GM19467 (cell line): ENCODE results near the gene CSTF3.
"Not testable (repeated sequence)": the region's sequence is repeated elsewhere in the genome, so short reads cannot be mapped to it uniquely, and the experiment has no call there.

ENCODE experiments used
- ATAC-seq: cut with Tn5 transposase; IDR thresholded peaks from one replicate; pipeline ENCODE4 v1.9.1; 2021; ENCODE audit warnings: mild to moderate bottlenecking, moderate library complexity; ENCODE audit not compliant: unreplicated experiment

CSTF3 gene

DNA sequence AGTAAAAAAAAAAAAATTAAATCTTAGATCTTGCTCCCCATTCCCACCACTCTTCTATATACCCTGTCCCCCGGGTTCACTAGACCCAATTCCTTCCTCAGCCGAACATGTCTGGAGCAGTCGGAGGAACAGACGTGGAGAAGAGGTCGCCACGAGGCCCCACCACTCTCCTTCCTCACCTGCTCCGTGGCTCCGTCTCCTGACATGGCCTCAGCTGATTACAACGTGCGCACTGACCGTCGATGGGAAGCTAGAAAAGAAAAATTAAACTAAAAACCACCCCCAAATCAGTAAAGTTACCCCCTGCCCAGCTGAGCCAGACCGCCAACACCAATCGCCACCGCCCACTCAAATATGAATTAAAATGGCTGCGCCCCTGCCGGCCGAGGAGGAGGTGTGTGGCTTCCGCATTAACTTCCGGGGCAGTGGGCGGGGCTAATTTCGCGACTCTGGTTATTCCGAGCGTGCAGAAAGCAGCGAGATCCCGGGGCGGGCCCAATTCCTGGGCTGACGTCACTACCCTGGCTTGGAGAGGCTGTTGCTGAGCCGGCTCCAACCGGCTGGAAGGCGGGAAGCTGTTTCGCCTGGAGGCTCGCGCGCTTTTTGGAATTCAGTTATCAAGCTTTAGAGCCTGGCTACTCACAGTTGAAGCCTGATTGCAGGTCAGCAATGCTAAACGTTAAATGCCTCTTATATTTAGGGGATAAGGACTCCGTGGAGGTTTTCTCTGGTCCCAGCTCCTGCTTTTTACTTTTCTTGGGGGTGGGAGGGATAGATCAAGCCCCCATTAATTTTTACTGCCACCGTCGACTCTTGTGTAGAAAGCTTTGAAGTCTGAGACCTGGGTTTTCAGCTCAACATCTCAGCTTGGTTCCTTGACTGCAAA, at the start of gene CSTF3:
CSTF3 (minus strand) TSS at position 361 of the 886 bp plus-strand sequence; CDS start at position 206, 155 bp downstream.
- peak; percentile 92 for ATAC-seq

DNA sequence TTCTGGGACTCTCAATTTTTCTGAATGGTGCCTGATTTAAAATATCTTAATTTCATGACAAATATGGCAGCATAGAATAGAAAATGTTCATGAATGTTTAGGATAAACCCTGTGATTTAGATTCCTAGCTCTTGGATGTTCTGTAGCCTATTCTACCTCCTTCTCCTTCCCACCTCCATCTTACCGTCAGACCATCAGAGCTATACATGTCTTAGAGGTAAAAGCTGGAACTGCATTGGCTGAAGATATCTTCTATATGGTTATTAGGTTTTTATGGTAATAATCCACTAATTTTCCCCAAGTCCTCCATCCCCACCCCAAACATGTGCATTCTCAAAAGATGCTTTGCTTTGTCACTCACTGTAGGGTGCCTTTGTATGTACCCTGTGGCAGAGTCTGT, 46.9 kb upstream of the CSTF3 start:
- no peak for ATAC-seq

DNA sequence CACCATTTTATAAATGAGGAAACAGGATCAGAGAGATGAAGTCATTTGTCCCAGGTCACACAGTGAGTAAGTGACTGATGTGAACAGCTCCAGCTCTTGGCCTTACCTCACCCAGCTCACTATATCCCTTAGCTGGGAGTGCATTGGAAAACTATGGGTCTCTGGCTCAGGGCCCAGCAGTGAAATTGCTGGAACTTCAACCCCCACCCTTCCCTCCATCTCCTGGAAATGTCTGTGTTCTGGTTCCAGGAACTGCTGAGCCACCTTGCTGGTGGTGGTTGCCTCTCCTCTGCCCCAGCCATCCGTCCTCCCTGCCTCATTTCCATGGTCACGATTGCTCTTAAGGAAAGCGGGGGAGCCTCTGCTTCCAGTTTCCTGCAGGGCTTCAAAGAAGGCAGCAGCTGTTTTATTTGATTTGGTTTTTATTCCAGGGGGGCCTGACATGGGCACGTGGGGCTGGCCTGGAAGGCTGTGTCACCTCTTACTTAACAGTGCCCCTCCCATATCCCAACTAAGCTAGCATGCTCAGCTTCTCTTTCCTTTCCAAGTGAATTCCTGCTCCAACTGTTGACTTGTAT, 46.2 kb upstream of the CSTF3 start:
- no peak for ATAC-seq

DNA sequence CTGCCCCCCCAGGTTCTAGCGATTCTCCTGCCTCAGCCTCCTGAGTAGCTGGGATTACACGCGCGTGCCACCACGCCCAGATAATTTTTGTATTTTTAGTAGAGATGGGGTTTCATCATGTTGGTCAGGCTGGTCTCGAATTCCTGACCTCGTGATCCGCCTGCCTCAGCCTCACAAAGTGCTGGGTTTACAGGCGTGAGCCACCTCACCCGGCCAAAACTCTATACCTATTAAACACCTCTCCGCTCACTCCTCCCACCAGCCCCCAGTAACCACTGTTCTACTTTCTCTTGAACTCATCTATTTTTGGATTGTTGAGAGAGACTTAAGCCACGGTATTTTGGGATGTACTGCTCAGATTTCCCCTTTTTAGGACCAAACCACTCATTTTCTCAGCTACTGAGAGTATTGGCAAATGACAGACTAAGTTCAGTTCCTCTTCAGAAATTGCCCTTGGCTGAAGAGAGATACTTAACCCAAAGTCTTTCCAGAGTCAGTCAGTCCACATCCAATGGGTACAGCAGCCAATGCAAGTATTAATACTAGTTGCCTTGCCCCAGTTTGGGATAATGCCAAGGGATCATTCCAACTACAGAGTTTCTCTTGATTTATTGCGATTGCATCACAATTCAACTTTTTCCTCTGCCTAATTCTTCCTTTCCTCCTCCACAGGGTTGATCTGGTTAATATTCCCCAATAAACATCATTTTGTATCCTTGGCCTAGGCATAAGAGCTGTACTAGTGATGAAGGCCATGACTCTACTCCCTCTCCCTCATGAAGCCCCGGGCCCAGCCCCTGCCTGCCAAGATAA, 36.8 kb upstream of the CSTF3 start:
- ATAC-seq = no peak

DNA sequence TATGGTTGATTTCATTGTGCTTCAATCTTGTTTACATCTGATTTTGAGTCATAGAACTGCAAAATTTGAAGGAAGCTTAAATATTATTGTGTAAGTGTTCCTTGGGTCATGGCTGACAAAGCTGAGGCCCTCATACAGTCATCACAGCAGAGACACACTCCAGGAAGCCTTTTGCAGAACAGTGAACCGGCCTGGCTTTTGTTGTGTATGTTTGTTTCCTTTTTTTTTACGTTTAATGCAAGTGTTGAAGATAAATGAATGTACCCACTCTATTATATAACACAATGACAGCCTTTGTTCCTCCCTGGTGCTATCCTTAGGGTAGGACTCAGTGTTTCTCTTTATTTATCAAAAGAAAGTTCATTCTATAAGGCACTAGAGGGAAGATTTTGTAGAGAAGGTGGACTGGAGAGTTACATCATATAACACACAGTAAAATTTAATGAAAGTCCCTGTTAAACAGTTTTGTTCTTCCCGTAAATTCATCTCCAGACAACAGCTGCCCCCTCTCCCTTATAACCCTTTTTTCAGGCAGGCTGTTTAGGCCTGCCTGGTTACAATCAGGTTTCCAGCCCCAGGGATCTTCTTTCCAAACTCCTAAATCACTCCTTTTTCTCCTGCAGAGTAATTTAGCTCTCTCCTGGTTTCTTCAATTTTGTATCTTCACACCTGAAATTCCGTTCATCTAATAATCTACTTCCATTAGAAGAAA, 34.3 kb upstream of the CSTF3 start:
- no peak for ATAC-seq

DNA sequence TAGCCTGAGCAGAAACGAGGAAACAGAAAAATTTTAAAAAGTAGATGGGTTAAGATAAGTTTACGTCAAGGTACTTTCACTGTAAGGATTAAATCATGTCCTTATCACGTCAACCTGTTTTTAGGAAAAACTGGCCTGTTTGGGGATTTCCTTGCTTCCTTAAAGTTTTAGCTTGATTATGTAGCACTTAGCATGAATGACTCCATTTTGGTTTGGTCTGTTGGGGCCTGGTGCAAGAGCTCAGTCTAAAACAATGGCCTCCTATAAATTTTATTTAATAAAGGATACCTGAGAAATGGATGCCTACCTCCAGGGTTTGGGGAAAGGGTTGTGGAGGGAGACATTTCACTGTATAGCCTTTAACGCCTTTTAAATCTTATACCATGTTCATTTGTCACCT, 33.2 kb upstream of the CSTF3 start:
- no peak for ATAC-seq

DNA sequence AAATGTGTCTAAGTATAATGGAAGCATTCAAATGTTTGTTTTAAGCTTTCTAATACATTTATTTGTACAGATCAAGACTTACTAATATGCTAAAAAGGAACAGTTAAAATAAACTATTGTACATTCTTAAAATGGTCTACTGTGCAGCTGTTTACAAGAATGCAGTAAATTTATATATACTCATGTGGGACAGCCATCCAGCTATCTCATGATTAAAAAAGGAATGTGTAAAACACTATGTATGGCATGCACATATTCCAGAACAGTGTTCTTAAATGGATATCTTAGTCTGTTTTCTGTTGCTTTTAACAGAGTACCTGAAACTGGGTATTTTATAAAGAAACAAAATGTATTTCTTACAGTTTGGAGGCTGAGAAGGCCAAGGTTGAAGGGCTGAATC, 30.2 kb upstream of the CSTF3 start:
- no peak for ATAC-seq

DNA sequence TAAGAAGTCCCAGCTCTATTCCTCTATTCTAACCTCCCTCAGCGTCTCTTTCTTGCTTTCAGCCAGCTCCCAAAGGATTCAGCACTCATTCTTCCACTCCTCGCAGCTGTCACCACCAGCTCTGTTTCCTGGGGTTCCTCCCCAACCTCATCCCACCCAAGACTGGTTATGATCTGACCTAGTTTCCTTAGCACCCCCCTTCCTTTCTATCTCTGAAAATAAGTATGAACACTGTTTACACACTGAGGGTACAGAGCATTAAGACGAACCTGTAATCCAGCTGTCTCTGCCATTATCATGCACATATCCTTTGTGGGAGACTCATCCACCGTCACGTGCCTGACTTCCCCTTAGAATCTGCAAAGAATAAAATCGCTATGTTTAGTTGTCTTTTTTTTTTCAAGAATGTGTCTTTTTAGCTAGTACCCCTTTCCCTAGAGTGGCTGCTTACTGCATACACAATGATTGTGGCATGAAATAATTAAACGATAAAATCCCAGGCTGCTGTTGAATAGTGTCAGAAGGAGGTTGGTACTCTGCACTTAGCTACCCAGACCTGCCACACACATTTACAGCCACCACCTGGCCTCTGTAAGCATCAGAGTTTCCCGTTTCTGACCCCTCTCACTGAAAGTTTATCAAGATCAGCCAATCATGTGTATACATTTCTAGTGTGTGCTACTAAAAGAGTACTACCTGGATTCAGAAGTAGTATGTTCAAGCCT, 26.9 kb upstream of the CSTF3 start:
- no peak for ATAC-seq

DNA sequence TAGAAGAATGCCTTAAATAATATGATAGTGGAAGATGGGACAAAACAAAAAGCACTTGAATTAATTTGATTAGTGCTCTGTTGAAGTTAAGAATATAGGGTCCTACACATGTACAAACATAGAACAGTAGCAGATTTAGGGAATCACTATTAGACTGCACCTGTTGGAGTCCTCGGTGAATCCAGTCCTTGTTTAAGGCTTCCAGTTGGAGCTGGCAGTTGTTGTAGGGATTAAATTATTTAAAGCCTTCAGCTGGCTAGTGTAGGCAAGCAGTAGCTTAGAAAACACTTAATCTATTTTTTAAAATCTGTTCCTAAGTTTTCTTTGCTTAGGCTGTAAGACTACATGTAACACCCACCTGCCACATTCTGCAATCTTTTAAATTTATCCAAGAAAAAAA, 24.5 kb upstream of the CSTF3 start:
- no peak for ATAC-seq

DNA sequence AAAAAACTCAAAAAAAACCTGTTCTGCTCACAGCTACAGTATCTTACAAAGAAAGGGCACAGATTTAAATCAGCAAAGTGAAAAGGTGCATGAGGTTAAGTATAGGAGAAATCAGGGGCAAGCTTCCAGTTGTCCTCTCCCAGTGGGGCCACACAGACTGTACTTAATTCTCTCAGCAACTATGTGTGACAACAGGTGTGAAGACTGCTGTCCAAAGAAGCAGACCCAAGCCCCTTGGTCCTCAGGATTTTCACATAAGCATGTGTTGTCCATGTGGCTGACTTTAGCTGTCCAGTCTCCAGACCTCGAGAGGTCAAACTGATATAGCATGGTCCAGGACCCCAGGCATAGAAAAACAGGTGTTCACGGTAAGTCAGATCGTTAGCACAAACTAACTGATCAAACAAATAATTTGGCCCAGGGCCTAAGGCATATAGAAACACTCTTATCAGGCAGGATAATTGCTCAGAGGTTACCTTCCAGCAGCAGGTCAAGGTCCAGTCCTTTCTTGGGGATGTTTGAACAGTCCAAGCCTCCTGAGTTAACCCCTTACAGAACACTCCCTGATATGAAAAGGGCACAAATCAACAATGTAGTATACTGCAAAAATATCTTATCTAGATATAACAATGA, 21.1 kb upstream of the CSTF3 start:
- no peak for ATAC-seq

DNA sequence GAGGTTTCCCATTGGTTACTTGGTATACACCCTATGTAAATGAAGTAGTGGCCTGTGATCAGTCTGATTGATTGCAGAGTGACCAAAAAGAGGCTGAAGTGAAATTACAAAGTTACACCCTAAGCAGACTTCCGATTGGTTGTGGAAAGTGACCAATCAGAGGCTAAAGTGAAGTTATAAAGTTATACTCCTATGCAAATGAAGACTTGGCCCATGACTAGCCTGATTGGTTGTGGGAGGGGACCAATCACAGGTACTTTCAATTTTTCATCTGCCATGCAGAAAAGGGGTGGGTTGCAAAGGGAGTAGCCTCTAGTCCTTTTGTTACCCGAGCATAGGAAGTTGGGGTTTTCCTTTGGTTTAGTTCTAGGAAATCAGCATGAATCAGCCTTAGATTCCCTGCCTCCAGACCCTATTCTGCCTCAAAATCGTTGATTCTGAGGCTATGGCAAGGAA, 18.1 kb upstream of the CSTF3 start:
- ATAC-seq = no peak

DNA sequence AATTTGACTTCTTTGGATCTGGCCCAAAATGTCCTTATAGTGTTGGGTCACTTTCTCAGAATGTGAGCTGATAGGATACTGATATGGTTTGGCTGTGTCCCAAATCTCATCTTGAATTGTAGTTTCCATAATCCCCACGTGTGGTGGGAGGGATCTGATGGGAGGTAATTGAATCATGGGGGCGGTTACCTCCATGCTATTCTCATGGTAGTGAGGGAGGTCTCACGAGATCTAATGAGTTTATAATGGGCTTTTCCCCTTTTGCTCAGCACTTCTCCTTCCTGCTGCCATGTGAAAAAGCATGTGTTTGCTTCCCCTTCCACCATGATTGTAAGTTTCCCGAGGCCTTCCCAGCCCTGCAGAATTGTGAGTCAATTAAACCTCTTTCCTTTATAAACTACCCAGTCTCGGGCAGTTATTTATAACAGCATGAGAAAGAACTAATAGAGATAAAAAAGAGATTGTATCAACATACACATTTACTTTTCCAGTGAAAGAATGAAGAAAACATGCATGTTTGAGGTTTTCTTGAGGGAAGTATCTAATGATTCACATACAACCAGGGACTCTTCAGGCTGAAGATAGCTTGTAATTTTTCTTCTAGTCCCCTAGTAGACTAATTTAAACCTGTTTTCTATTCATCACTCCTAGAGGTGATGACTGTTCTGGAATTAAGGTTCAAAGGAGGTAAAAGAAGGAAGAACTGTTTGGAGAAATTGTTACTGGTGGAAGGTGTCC, 17.3 kb upstream of the CSTF3 start:
- ATAC-seq = no peak

DNA sequence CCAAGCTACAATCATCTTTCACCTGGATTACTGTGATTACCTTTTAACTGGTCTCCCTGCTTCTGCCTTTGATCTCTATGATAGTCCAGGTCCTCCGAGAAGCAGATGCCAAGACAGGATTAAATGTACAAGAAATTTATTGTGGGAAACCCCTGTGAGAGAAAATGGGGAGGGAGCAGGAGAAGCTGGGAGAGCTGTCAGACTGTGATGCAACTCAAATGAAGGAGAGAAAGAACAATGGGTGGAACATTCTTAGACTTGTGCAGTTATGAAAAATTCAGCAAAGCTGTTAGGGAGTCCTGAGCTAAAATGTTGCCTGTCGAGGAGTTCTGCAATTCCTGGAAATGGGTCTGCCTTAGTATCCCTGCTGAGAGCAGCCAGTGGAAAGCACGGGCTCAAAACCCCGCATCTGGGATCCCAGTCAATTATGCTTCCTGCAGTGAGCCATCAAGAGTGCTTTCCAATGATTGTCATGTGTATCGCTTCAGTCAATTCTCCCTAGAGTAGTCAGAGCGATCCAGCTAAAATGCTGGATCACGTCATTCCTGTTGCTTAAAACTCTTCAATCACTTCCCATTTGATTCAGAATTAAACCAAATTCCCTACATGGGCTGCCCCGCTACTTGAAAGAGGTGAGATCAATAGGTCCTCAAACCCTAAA, 16.5 kb upstream of the CSTF3 start:
- no peak for ATAC-seq

DNA sequence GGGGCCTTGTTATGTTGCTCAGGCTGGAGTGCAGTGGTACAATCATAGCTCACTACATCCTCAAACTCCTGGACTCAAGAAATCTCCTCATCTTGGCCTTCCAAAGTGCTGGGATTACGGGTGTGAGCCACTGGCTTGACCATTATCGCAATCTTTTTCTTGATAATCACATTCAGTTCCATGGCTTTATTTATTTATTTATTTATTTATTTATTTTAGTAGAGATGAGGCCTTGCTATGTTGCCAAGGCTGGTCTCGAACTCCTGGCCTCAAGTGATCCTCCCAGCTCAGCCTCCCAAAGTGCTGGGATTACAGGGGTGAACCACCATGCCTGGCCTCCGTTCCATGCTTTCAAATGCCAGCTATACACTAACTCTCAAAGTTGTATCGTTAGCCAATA, 15.5 kb upstream of the CSTF3 start:
- ATAC-seq = not testable (repeated sequence)

DNA sequence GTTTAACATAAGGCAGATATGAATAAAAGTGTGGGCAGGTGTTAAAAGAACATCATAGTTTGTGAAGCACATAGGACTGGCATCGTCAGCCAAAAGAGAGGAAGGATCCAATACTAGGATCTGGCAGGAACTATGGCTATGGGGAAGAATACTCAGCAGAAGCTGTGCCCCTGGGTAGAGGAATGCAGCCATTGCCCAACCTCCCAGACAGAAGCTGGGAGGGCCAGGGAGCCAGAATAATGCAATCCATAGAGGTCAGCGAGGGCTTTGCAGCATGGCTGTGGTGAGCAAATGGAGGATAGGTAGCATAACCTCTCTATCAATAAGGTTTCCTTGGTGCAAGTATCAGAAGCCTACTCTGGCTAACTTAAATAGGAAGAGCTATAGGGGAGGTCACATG, 11.7 kb upstream of the CSTF3 start:
- no peak for ATAC-seq

DNA sequence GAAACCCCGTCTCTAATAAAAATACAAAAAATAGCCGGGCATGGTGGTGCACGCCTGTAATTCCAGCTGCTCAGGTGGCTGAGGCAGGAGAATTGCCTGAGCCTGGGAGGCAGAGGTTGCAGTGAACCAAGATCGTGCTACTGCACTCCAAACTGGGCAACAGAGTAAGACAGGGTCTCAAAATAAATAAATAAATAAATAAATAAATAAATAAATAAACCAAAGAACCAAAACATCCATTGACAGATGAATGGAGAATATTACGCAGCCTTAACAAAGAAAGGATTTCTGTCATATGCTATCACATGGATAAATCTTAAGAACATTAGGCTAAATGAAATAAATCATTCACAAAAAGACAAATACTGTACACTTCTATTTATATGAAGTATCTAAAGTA, 11.1 kb upstream of the CSTF3 start:
- ATAC-seq = no peak

DNA sequence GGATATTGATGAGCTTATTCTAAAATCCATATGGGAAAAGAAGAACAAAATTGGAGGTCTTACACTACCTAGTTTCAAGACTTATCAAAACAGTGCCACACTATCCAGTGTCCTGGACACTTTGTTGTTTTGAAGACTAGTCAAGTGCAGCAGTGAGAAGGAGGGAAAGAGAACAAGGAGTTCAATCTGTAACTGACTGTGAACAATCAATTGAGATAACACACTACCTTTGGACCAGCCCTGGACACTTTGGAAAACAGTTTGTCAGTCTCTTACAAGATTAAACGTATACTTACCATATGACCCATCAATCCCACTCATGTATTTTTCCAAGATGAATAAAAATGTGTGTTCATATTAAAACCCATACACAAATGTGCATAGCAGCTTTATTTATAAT, 10.0 kb upstream of the CSTF3 start:
- no peak for ATAC-seq

DNA sequence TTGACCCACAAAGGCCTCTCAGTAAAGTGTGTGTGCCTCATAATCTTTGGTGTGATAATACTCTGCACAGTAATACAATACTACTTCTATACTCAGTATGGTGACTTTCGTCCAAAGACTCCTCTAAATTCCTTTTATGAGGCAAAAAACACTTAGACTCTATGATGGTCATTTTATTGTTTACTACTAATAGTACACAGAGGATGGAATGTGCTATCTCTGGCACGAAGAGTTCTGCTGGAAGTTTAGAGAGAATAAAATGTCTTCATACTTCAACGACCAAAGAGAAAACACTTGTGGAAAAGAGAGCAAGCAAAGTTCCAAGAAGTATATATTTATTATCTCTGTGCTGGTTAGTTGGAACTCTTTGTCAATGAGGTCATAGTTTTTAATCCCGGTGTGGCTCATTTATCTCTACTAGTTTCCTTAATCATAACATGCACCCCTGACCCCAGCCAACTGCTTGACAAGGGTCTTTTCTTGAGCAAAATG, 7.5 kb upstream of the CSTF3 start:
- ATAC-seq = no peak
